Activated CD4-positive, alpha-beta T cell treated with anti-CD3 and anti-CD28 coated beads, Interleukin-2, amount 50 U/mL, for 16 hours (primary cell): ENCODE results near the gene LDAF1.

Source experiments
- DNase-seq: peaks from one replicate; pipeline ENCODE4 v3.0.0-alpha.2; 2020

LDAF1 gene

GRCh38 chr16:21199607-21200218 is 41.2 kb downstream of the LDAF1 start:
- DNase-seq, result no peak

GRCh38 chr16:21203155-21203797 is 44.8 kb downstream of the LDAF1 start:
- no peak for DNase-seq

GRCh38 chr16:21205303-21205702 is 46.8 kb downstream of the LDAF1 start:
- no peak for DNase-seq

GRCh38 chr16:21206550-21206949 is 48.1 kb downstream of the LDAF1 start:
- no peak for DNase-seq

GRCh38 chr16:21208446-21209230 is 50.2 kb downstream of the LDAF1 start:
- DNase-seq, result no peak

- no peak for DNase-seq
Measured at GRCh38 chr16:21211486-21211885, 53.0 kb downstream of the LDAF1 start, which contains the start of gene ZP2. TSS of gene ZP2 (minus strand) at chr16:21211574. CDS start at chr16:21211547, 27 bp downstream.

- DNase-seq, result no peak
Measured at GRCh38 chr16:21214086-21214485, 55.6 kb downstream of the LDAF1 start.

GRCh38 chr16:21217121-21217520 is 58.6 kb downstream of the LDAF1 start:
- no peak for DNase-seq

- no peak for DNase-seq
Measured at GRCh38 chr16:21218153-21218552, 59.7 kb downstream of the LDAF1 start.

GRCh38 chr16:21219551-21219950 is 61.1 kb downstream of the LDAF1 start:
- no peak for DNase-seq

GRCh38 chr16:21222495-21223337 is 64.2 kb downstream of the LDAF1 start:
- DNase-seq, result no peak

- DNase-seq, result no peak
Measured at GRCh38 chr16:21223787-21224186, 65.3 kb downstream of the LDAF1 start.

GRCh38 chr16:21224800-21225199 is 66.3 kb downstream of the LDAF1 start:
- DNase-seq, result peak; percentile 28

GRCh38 chr16:21226749-21227148 is 68.3 kb downstream of the LDAF1 start:
- DNase-seq, result no peak

GRCh38 chr16:21227866-21228265 is 69.4 kb downstream of the LDAF1 start:
- DNase-seq, result no peak

GRCh38 chr16:21228361-21228872 is 69.9 kb downstream of the LDAF1 start:
- no peak for DNase-seq
